GF-D8 (cell line): ENCODE results near the gene AMZ1.
"Not testable (repeated sequence)": the region's sequence is repeated elsewhere in the genome, so short reads cannot be mapped to it uniquely, and the experiment has no call there.

Experiments used
- DNase-seq: peaks from one replicate; lab custom pipeline; 2025; lab: John Stamatoyannopoulos, UW

AMZ1 gene

GRCh38 chr7:2711895-2712675 lies 24.1 kb downstream of the AMZ1 start:
- no peak for DNase-seq

GRCh38 chr7:2713370-2713769 lies 25.4 kb downstream of the AMZ1 start:
- no peak for DNase-seq

GRCh38 chr7:2713978-2714377 lies 26.0 kb downstream of the AMZ1 start:
- DNase-seq: no peak

GRCh38 chr7:2714636-2715035 lies 26.6 kb downstream of the AMZ1 start:
- no peak for DNase-seq

- DNase-seq: no peak
These were observed 27.6 kb downstream of the AMZ1 start for GRCh38 chr7:2715341-2716231.

- no peak for DNase-seq
These were observed 28.5 kb downstream of the AMZ1 start for GRCh38 chr7:2716488-2716887.

GRCh38 chr7:2716906-2717292 lies 28.9 kb downstream of the AMZ1 start:
- DNase-seq: no peak

- no peak for DNase-seq
These were observed 29.6 kb downstream of the AMZ1 start for GRCh38 chr7:2717293-2718261.

- DNase-seq: no peak
These were observed 30.4 kb downstream of the AMZ1 start for GRCh38 chr7:2718296-2718965.

GRCh38 chr7:2719007-2719406 lies 31.0 kb downstream of the AMZ1 start:
- no peak for DNase-seq

GRCh38 chr7:2720024-2720423 lies 32.0 kb downstream of the AMZ1 start:
- no peak for DNase-seq

GRCh38 chr7:2721842-2722241 lies 33.8 kb downstream of the AMZ1 start:
- no peak for DNase-seq

GRCh38 chr7:2722591-2722990 lies 34.6 kb downstream of the AMZ1 start:
- no peak for DNase-seq

- DNase-seq: no peak
These were observed 35.3 kb downstream of the AMZ1 start for GRCh38 chr7:2723138-2723850.

GRCh38 chr7:2724036-2724435 lies 36.0 kb downstream of the AMZ1 start:
- DNase-seq: not testable (repeated sequence)

- DNase-seq: no peak
These were observed 36.6 kb downstream of the AMZ1 start for GRCh38 chr7:2724453-2725177.

GRCh38 chr7:2725178-2726105 lies 37.4 kb downstream of the AMZ1 start:
- no peak for DNase-seq

- no peak for DNase-seq
These were observed 38.5 kb downstream of the AMZ1 start for GRCh38 chr7:2726316-2727018.
